ENCODE results near the gene TKT.
A peak's percentile ranks its signal among the peaks of the same experiment; 100 is the strongest.

Gene TKT

GRCh38 chr3:53193466-53194209 is 62.2 kb downstream of the TKT start:
- H3K9me3 ChIP-seq = no peaks in the 10 kb centered on the region
- H3K36me3 ChIP-seq = peaks cover 57% of the 10 kb centered on the region
- no peak overlapping the region for H3K9ac ChIP-seq
- H3K4me3 ChIP-seq = no peak overlapping the region
- H4K20me1 ChIP-seq = 0 out of 2 replicates have a peak, but pooled peaks cover 4% of the 10 kb centered on the region
- no peak for TF ChIP-seq Cebpa-rat (IDR thresholded peaks at IDR 0.05)
- no peak overlapping the region for H3K27ac ChIP-seq
- peaks cover 15% of the 10 kb centered on the region for H3K4me1 ChIP-seq
- H3K27me3 ChIP-seq = no peaks in the 10 kb centered on the region
- no peak overlapping the region for H3K4me2 ChIP-seq

- Histone ChIP-seq H3K27ac (no peak overlapping the region), H4K20me1 (0 out of 2 replicates have a peak, but pooled peaks cover 4% of the 10 kb centered on the region), H3K9me3 (no peaks in the 10 kb centered on the region), H3K4me3 (no peak overlapping the region), H3K36me3 (peaks cover 66% of the 10 kb centered on the region), H3K4me1 (peaks cover 15% of the 10 kb centered on the region), H3K9ac (0 out of 2 replicates have a peak overlapping the region, but pooled peaks have one; percentile 34), H3K4me2 (no peak overlapping the region), H3K27me3 (no peaks in the 10 kb centered on the region)
- TF ChIP-seq Cebpa-rat (IDR thresholded peaks at IDR 0.05) = no peak
These were observed 63.2 kb downstream of the TKT start for GRCh38 chr3:53192608-53193007.

- Histone ChIP-seq H3K4me2 (no peak overlapping the region), H3K9me3 (no peaks in the 10 kb centered on the region), H3K36me3 (peaks cover 73% of the 10 kb centered on the region), H4K20me1 (0 out of 2 replicates have a peak, but pooled peaks cover 4% of the 10 kb centered on the region), H3K9ac (no peak overlapping the region), H3K27ac (no peak overlapping the region), H3K4me3 (no peak overlapping the region), H3K27me3 (no peaks in the 10 kb centered on the region), H3K4me1 (peaks cover 15% of the 10 kb centered on the region)
- TF ChIP-seq Cebpa-rat (IDR thresholded peaks at IDR 0.05) = no peak
These were observed 63.9 kb downstream of the TKT start for GRCh38 chr3:53191836-53192480.

GRCh38 chr3:53190659-53191058 is 65.2 kb downstream of the TKT start:
- Histone ChIP-seq H3K4me3 (no peak overlapping the region), H3K4me1 (peaks cover 3% of the 10 kb centered on the region), H3K9ac (no peak overlapping the region), H3K27me3 (no peaks in the 10 kb centered on the region), H3K9me3 (no peaks in the 10 kb centered on the region), H3K36me3 (peaks cover 86% of the 10 kb centered on the region), H4K20me1 (0 out of 2 replicates have a peak, but pooled peaks cover 4% of the 10 kb centered on the region), H3K4me2 (no peak overlapping the region), H3K27ac (no peak overlapping the region)
- TF ChIP-seq Cebpa-rat (IDR thresholded peaks at IDR 0.05) = no peak

GRCh38 chr3:53189276-53189675 is 66.5 kb downstream of the TKT start:
- no peaks in the 10 kb centered on the region for H3K4me1 ChIP-seq
- no peak overlapping the region for H3K4me3 ChIP-seq
- TF ChIP-seq Cebpa-rat (IDR thresholded peaks at IDR 0.05) = no peak
- H3K9ac ChIP-seq = no peak overlapping the region
- no peaks in the 10 kb centered on the region for H3K27me3 ChIP-seq
- no peak overlapping the region for H3K27ac ChIP-seq
- peaks cover 94% of the 10 kb centered on the region for H3K36me3 ChIP-seq
- no peaks in the 10 kb centered on the region for H3K9me3 ChIP-seq
- H3K4me2 ChIP-seq = no peak overlapping the region
- 0 out of 2 replicates have a peak, but pooled peaks cover 4% of the 10 kb centered on the region for H4K20me1 ChIP-seq

GRCh38 chr3:53188720-53189119 is 67.1 kb downstream of the TKT start:
- Histone ChIP-seq H3K4me1 (no peaks in the 10 kb centered on the region), H3K27me3 (no peaks in the 10 kb centered on the region), H3K4me3 (no peak overlapping the region), H3K27ac (no peak overlapping the region), H4K20me1 (0 out of 2 replicates have a peak, but pooled peaks cover 4% of the 10 kb centered on the region), H3K9ac (no peak overlapping the region), H3K36me3 (peaks cover 94% of the 10 kb centered on the region), H3K4me2 (no peak overlapping the region), H3K9me3 (no peaks in the 10 kb centered on the region)
- TF ChIP-seq Cebpa-rat (IDR thresholded peaks at IDR 0.05) = no peak

GRCh38 chr3:53188136-53188685 is 67.6 kb downstream of the TKT start:
- Histone ChIP-seq H3K4me1 (no peaks in the 10 kb centered on the region), H4K20me1 (0 out of 2 replicates have a peak, but pooled peaks cover 4% of the 10 kb centered on the region), H3K9ac (no peak overlapping the region), H3K36me3 (peaks cover 95% of the 10 kb centered on the region), H3K4me2 (no peak overlapping the region), H3K27ac (no peak overlapping the region), H3K27me3 (no peaks in the 10 kb centered on the region), H3K4me3 (no peak overlapping the region), H3K9me3 (no peaks in the 10 kb centered on the region)
- TF ChIP-seq Cebpa-rat (IDR thresholded peaks at IDR 0.05) = no peak

- no peaks in the 10 kb centered on the region for H3K4me1 ChIP-seq
- no peaks in the 10 kb centered on the region for H3K9me3 ChIP-seq
- peaks cover 95% of the 10 kb centered on the region for H3K36me3 ChIP-seq
- no peaks in the 10 kb centered on the region for H3K27me3 ChIP-seq
- H3K9ac ChIP-seq = no peak overlapping the region
- H3K27ac ChIP-seq = no peak overlapping the region
- H4K20me1 ChIP-seq = 0 out of 2 replicates have a peak, but pooled peaks cover 4% of the 10 kb centered on the region
- no peak overlapping the region for H3K4me2 ChIP-seq
- TF ChIP-seq Cebpa-rat (IDR thresholded peaks at IDR 0.05) = no peak
- no peak overlapping the region for H3K4me3 ChIP-seq
These were observed 68.4 kb downstream of the TKT start for GRCh38 chr3:53187430-53187829.

- Histone ChIP-seq H3K4me3 (no peak overlapping the region), H3K4me1 (peaks cover under 1% of the 10 kb centered on the region; the same call in 1 of the 2 replicates), H3K9me3 (no peaks in the 10 kb centered on the region), H3K27me3 (no peaks in the 10 kb centered on the region), H4K20me1 (peaks cover 9% of the 10 kb centered on the region; the same call in 1 of the 2 replicates), H3K27ac (no peak overlapping the region), H3K36me3 (peaks cover 96% of the 10 kb centered on the region), H3K4me2 (no peak overlapping the region), H3K9ac (no peak overlapping the region)
- no peak for TF ChIP-seq Cebpa-rat (IDR thresholded peaks at IDR 0.05)
These were observed 69.1 kb downstream of the TKT start for GRCh38 chr3:53186726-53187125.
